Endothelial cell of umbilical vein (primary cell): Measurements from ENCODE around the gene CTAGE9. TPM values are rescaled to one million over a fixed set of nuclear protein-coding genes. Genes with fewer than 3 reads are reported as not detected.

Experiments used
- BruUV-seq: library from RNA; stranded (reverse); fragments of 400-500 nt; replicated peaks from 2 replicates; lab custom pipeline; 2021; lab: Mats Ljungman, UMichigan
- CTCF ChIA-PET: fragments of 300-600, 350-600 bp; sonication (Branson Sonifier 250); formaldehyde crosslinking; loops from one replicate; lab custom pipeline; 2021; ENCODE audit warnings: antibody characterized with exemption, inconsistent platforms; lab: Charles Lee
- POLR2A ChIA-PET: fragments of 300-600, 350-600 bp; sonication (Branson Sonifier 250); formaldehyde crosslinking; loops from one replicate; lab custom pipeline; 2021; ENCODE audit warnings: antibody characterized with exemption, inconsistent platforms; lab: Charles Lee
- DNase-seq: peaks from one replicate; pipeline ENCODE4 v3.0.0-alpha.2; 2011; ENCODE audit warnings: low read depth, low spot score
- FAIRE-seq: peaks from 2 replicates; lab custom pipeline; 2011; peaks lifted over from hg19 to GRCh38; lab: Jason Lieb, UNC
- H2AFZ ChIP-seq: 2 replicates; pipeline ENCODE4 v1.6.0; 2012; ENCODE audit warnings: low read depth, low read length, control low read depth, inconsistent platforms
- H3K27ac ChIP-seq: 2 replicates; pipeline ENCODE4 v1.5.1; 2011; ENCODE audit warnings: low read depth, mild to moderate bottlenecking, control low read depth, low read length, moderate library complexity; ENCODE audit not compliant: insufficient read depth
- H3K27me3 ChIP-seq, 2 experiments: 2 replicates each; pipeline versions ENCODE4 v1.6.0 to v1.6.1; 2011; ENCODE audit warnings: low read length in 2 of 2, mixed read lengths in 1 of 2; ENCODE audit not compliant: control insufficient read depth in 2 of 2, insufficient read depth in 2 of 2
- H3K36me3 ChIP-seq, 2 experiments: 2 replicates in 1 of 2; 3 replicates in 1 of 2; pipeline ENCODE4 v1.5.1; 2011; ENCODE audit warnings: low read length in 2 of 2, mild to moderate bottlenecking in 1 of 2, moderate library complexity in 1 of 2; ENCODE audit not compliant: control insufficient read depth in 2 of 2, insufficient read depth in 2 of 2; ENCODE audit errors: extremely low read depth in 1 of 2
- H3K4me1 ChIP-seq: 3 replicates; pipeline ENCODE4 v1.5.1; 2011; ENCODE audit warnings: mild to moderate bottlenecking, low read length; ENCODE audit not compliant: control insufficient read depth, insufficient read depth; ENCODE audit errors: extremely low read depth
- H3K4me2 ChIP-seq: 2 replicates; pipeline ENCODE4 v1.6.1; 2011; ENCODE audit warnings: low read length, control low read depth, mixed read lengths; ENCODE audit not compliant: insufficient read depth
- H3K4me3 ChIP-seq, 3 experiments: fragments of 200-600 bp in 1 of 3; sonication (generic), shearing (Covaris generic) in 1 of 3; replicated peaks in 1 of 3; 2 replicates each; pipeline ENCODE4 v1.5.1; 2011 to 2016; ENCODE audit warnings: control low read depth in 3 of 3, low read length in 3 of 3, mild to moderate bottlenecking in 2 of 3, inconsistent platforms in 1 of 3, low read depth in 1 of 3, moderate library complexity in 1 of 3; ENCODE audit not compliant: insufficient read depth in 1 of 3
- H3K79me2 ChIP-seq: 2 replicates; pipeline ENCODE4 v1.6.0; 2012; ENCODE audit warnings: low read length, inconsistent platforms; ENCODE audit not compliant: control insufficient read depth, insufficient read depth
- H3K9ac ChIP-seq: replicated peaks from 2 replicates; pipeline ENCODE3; 2011; ENCODE audit warnings: low read length, control low read depth; ENCODE audit not compliant: insufficient read depth; ENCODE audit errors: extremely low read depth
- H3K9me1 ChIP-seq: replicated peaks from 3 replicates; pipeline ENCODE4 v1.6.0; 2011; ENCODE audit warnings: mild to moderate bottlenecking, low read length; ENCODE audit not compliant: control insufficient read depth, insufficient read depth; ENCODE audit errors: extremely low read depth
- H3K9me3 ChIP-seq: replicated peaks from 2 replicates; pipeline ENCODE4 v1.5.1; 2012; ENCODE audit warnings: low read length, inconsistent platforms; ENCODE audit not compliant: control insufficient read depth, insufficient read depth
- H4K20me1 ChIP-seq: replicated peaks from 2 replicates; pipeline ENCODE3; 2011; ENCODE audit warnings: mild to moderate bottlenecking, low read length; ENCODE audit not compliant: control insufficient read depth, insufficient read depth; ENCODE audit errors: extremely low read depth
- FOS ChIP-seq: IDR thresholded peaks from 2 replicates; pipeline ENCODE4 v1.6.1; 2011; ENCODE audit warnings: mild to moderate bottlenecking, low read length, moderate library complexity, borderline replicate concordance; ENCODE audit not compliant: insufficient read depth
- GATA2 ChIP-seq: IDR thresholded peaks from 2 replicates; pipeline ENCODE4 v1.7.0; 2011; ENCODE audit warnings: low read depth, mild to moderate bottlenecking, moderate library complexity, mixed read lengths, low read length; ENCODE audit not compliant: insufficient read length, insufficient read depth
- JUN ChIP-seq: IDR thresholded peaks from 2 replicates; pipeline ENCODE4 v1.6.1; 2011; ENCODE audit warnings: borderline replicate concordance, low read depth; ENCODE audit not compliant: insufficient read length, insufficient read depth
- MYC ChIP-seq: IDR thresholded peaks from one replicate; pipeline ENCODE4 v1.6.1; 2011; ENCODE audit warnings: mild to moderate bottlenecking, low read depth, low read length
- POLR2AphosphoS5 ChIP-seq: IDR thresholded peaks from 2 replicates; pipeline ENCODE4 v1.6.1; 2012; ENCODE audit warnings: low read depth, mild to moderate bottlenecking, control low read depth, low read length, moderate library complexity; ENCODE audit not compliant: insufficient read depth
- dilution Hi-C: fragments of 300-500 bp; cut with MboI; formaldehyde crosslinking; loops from one replicate; pipeline ENCODE4 v1.15.0; 2019; ENCODE audit warnings: low sequenced_read_pairs; ENCODE audit not compliant: extremely low pct_ligation_motif_present
- intact Hi-C: fragments of 100-400 bp; cut with micrococcal nuclease; formaldehyde crosslinking; loops from one replicate; pipeline ENCODE4 v1.10.0; 2022
- polyA plus RNA-seq, 4 experiments: library from polyadenylated mRNA; depleted of rRNA in 3 of 4; stranded (reverse) in 3 of 4; unstranded in 1 of 4; fragments of >200 nt; gene quantifications; 2 replicates each; pipeline versions ENCODE4 v1.2.1 to v1.2.3, GENCODE V29; 2011 to 2012; ENCODE audit warnings: missing spikeins in 1 of 4
- total RNA-seq: library from RNA; stranded (reverse); gene quantifications from 2 replicates; pipeline ENCODE4 v1.2.3, GENCODE V29; 2021

CTAGE9 gene
- total and polyA plus RNA-seq, 2 donors (not counting 3 experiments of a cell fraction or from before 2014, with no cell fraction given): not detected

DNA sequence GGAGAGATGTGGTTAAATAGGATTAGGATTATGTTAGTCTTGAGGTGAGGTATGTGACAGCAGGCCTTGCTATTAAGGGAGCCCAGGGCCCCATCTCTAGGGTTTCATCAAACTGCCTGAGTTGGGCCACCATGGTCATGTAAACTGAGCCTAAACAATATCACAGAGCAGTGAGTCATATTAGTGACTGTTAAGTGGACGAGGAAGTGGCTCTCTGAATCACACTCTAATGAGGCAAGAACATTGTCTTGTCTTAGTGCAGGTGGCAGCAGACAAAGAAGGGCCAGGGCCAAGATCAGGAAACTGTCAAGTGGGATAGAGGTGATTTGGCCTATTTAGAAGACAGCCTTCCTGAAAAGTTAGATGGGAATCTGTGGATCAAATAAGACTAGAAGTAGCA, 50.6 kb downstream of the CTAGE9 start:
- no peak for TF ChIP-seq POLR2AphosphoS5
- TF ChIP-seq FOS: peak; percentile 85
- TF ChIP-seq JUN: peak; percentile 60
- TF ChIP-seq MYC: no peak
- peak; percentile 37 for TF ChIP-seq GATA2
- no peaks in the 10 kb centered on the region for H3K27me3 ChIP-seq
- H3K9me3 ChIP-seq: no peaks in the 10 kb centered on the region
- no peak overlapping the region for H3K4me3 ChIP-seq
- H4K20me1 ChIP-seq: no peaks in the 10 kb centered on the region
- no peak overlapping the region for H3K9ac ChIP-seq
- dilution Hi-C loops (no loop called here), intact Hi-C loops (loop anchor here (1.0 kb wide), 1 partner anchor 9 kb away; no protein-coding TSS in a partner anchor)
- no peaks in the 10 kb centered on the region for H3K79me2 ChIP-seq
- CTCF ChIA-PET: no interaction called here
- H3K27ac ChIP-seq: no peak overlapping the region
- H3K36me3 ChIP-seq: no peaks in the 10 kb centered on the region
- H3K4me1 ChIP-seq: peaks cover 8% of the 10 kb centered on the region
- BruUV-seq: no TSS peak
- POLR2A ChIA-PET: no interaction called here
- FAIRE-seq (peak; percentile 78), DNase-seq (peak; percentile 46)
- no peaks in the 10 kb centered on the region for H3K9me1 ChIP-seq
- H2AFZ ChIP-seq: no peak overlapping the region
- H3K4me2 ChIP-seq: peak overlapping the region; percentile 2

Other genes starting within 250 kb of the CTAGE9 start
- not detected in 2 replicates for gene ARG1, start 137.8 kb downstream of the CTAGE9 start, total RNA-seq
- gene ARG1, start 137.8 kb downstream of the CTAGE9 start, polyA plus RNA-seq: not detected in 2 replicates
- gene MED23, start 82.8 kb downstream of the CTAGE9 start, total RNA-seq: 28.5 and 29.5 TPM in 2 replicates
- gene MED23, start 82.8 kb downstream of the CTAGE9 start, polyA plus RNA-seq: 16.9 and 17.9 TPM in 2 replicates
- gene ENPP3, start 73.7 kb downstream of the CTAGE9 start, total RNA-seq: not detected in 2 replicates
- not detected in 2 replicates for gene ENPP3, start 73.7 kb downstream of the CTAGE9 start, polyA plus RNA-seq
- gene OR2A4, start 9.6 kb downstream of the CTAGE9 start, total RNA-seq: not detected in 2 replicates
- gene OR2A4, start 9.6 kb downstream of the CTAGE9 start, polyA plus RNA-seq: not detected in 2 replicates
- gene ENPP1, start 97.0 kb upstream of the CTAGE9 start, total RNA-seq: 1.4 and 1.5 TPM in 2 replicates
- 0.36 and 0.46 TPM in 2 replicates for gene ENPP1, start 97.0 kb upstream of the CTAGE9 start, polyA plus RNA-seq
- 2,488 and 2,886 TPM in 2 replicates for gene CCN2, start 240.4 kb upstream of the CTAGE9 start, total RNA-seq
- gene CCN2, start 240.4 kb upstream of the CTAGE9 start, polyA plus RNA-seq: 1,646 and 1,926 TPM in 2 replicates